ENCODE measurements around the gene EPHB1.
"Not testable (repeated sequence)": the region's sequence is repeated elsewhere in the genome, so short reads cannot be mapped to it uniquely, and the experiment has no call there.

Gene EPHB1

DNA sequence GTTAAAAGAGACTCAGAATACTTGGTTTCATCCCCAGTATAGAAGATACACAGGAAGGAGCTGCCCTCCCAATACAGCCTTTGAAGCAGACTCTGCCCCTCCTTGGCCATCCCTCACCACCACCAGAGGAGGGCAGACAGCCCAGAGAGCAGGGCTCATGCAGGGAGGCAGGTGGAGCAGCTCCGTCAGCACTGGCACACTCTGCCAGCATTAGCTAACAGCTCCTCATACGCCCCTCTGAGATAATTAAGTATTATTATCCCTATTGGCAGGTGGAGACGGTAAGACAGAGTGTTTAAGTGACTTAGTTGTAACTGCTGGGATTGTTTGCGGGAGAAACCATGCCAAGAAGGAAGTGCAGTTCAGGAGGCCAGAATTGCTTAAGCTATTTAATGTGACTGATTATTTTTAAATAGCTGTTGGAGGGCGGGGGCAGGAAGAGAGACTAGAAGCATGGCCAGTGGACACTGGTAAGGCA, 434.0 kb downstream of the EPHB1 start:
- no peak for DNase-seq

DNA sequence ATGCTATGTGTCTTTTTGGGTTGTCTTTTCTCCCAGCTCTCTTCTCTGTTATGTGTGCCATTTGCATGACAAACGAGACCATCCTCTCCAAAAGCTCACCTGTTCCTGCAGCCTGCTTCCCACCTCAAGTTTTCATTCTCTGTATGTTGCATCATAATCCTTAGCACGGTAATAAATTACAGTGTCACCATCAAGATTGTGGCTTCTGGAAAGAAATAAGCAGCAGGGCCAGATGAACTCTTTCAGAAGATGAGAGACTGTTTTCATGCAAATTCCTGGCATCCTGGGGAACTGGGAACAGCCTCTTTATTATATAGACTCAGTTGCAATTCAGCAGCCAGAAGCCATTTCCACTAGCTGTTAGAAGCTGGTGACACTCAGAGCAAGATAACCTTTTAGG, 436.7 kb downstream of the EPHB1 start:
- DNase-seq: no peak

DNA sequence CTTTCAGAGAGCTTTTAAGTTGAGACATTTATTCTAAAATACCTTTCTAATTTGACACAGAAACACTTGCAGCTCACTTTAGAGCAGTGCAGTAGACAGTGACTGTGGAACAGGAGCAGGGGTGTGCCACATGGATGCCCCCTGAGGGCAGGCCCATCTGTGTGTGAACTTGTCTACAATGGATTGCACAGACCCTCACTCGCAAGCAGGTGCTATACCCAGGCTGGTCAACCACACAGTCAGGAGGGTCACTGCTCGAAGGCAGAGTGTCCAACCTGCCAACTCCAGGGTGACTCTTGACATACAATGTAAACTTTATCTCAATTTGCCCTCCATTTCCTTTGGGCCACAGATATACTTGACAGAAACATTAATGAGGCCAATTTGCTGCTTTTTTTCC, 437.2 kb downstream of the EPHB1 start:
- no peak for DNase-seq

- DNase-seq: not testable (repeated sequence)
Observed at GRCh38 chr3:135233476-135233875, 438.4 kb downstream of the EPHB1 start.

GRCh38 chr3:135235541-135235940, 440.5 kb downstream of the EPHB1 start:
- no peak for DNase-seq

DNA sequence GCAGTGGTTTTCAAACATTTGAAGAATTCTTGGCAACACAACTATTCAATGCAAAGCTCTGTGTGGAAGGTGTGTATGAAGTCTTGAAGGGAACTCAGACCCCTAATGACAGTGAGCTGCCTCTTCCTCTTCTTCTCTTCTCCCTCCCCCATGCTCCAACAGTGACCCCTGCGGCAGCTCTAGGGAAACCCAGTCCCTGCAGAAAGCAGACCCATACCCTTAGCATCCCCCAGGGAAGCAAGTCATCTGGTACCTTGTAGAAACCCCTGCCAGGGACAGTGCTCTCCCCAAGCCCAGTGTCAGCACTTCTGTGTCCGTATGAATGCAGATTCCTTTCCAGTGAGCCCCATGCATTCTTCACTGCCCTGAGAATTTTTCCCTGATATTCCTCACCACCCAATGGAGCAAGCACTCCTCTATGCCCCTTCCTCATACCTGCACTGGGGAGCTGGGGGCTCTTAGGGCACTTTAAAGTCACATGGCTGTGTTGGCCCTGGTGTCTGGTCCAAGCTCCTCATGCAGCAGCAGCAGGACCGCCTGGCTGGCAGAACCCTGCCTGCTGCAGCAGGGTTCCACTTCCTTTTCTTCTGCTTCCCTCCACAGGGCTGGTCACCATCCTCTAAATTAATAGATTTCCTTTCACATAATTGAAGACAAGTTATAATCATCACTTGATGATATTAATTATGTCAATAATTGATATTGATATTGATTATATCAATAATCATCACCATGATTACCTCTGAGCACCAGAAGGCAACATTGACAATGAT, 442.5 kb downstream of the EPHB1 start:
- DNase-seq: no peak

- DNase-seq: no peak
Observed at GRCh38 chr3:135238236-135238830, 443.3 kb downstream of the EPHB1 start.

DNA sequence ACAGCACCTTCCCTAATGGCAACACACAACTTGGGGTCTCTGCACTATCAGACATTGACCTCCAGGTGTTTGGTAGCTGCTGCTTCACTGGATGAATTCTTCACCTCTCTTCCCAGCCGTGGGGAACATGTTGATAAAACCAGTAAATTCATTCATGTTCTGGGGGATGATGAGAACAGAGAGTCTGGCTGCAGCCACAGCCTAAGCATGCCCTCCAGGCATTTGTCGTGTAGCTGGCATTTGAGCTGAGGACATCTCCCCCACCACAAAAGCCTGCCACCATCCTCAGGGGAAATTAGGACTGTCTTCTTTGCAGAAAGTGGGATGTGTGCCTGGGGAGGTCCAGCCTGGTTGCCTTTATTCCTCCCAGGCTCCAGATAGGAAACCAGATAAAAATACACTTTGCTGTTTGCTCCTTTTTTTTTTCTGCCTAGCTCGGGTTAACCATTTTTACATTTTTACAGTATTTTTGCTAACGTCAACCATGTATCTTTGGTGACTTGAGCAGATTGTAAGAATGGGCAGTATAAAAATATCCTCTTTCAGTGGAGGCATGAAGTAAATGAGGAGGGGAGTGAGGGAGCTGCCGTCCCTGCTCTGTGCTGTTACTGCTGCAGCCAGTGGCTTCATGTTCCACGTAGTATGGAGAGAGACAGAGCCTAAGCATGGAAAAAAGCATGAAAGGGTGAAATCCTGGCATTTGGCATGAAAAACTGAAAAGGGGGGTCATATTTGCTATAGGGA, 444.0 kb downstream of the EPHB1 start:
- no peak for DNase-seq

DNA sequence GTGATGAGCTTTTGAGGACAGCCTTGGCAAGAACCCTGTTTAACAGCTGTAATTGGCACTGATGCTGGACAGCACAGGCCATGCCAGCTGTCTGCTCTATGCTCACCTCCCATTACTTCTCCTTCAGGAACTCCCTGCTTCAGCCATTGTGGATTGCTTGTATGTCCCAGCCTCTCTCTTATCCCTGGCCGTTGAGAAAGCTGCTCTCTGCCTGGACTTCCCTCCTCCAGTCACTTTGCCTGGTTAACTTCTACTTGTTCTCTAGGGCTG, 444.5 kb downstream of the EPHB1 start:
- no peak for DNase-seq

DNA sequence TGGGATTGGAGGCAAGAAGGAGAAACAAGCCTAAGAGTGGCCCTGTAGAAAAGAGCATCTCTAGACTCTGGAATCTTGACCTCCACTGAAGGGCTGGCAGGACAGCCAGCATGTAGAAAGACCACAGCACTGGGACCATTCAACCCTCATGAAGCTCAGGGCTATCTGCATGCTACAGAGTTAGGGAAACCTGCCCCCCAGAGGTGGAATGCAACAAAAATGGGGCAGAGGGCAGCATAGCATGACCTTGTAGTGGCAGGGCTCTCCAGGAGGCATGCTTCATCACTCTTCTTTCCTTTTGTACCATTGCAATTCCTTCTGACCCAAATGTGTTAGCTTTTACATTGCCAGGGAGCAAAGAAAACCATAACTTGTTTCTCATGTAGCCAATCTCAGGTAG, 445.4 kb downstream of the EPHB1 start:
- no peak for DNase-seq

GRCh38 chr3:135242285-135242684, 447.2 kb downstream of the EPHB1 start:
- no peak for DNase-seq

GRCh38 chr3:135243616-135244015, 448.6 kb downstream of the EPHB1 start:
- DNase-seq: no peak

DNA sequence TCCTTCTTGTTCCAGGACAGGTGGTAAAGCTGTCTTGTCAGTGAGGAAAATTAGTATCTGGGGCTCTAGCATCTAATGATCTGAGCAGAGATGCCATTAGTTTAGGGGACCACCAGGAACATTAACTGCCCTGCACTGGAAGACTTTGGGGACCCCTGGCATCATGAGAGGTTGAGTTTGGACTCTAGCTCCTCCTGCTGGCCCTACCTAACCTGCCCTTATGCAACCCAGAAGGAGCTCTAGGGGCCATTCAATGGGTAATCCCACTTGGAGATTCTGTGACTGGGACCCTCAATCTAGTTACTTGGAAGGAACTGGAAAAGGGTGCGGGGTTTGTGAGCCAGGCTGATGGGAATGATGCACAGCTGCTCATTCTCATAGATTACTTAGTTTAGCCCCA, 451.0 kb downstream of the EPHB1 start:
- DNase-seq: no peak

- no peak for DNase-seq
Observed at GRCh38 chr3:135248213-135248612, 453.2 kb downstream of the EPHB1 start.

GRCh38 chr3:135249186-135249585, 454.1 kb downstream of the EPHB1 start:
- no peak for DNase-seq

GRCh38 chr3:135258916-135259315, 463.9 kb downstream of the EPHB1 start:
- no peak for DNase-seq

DNA sequence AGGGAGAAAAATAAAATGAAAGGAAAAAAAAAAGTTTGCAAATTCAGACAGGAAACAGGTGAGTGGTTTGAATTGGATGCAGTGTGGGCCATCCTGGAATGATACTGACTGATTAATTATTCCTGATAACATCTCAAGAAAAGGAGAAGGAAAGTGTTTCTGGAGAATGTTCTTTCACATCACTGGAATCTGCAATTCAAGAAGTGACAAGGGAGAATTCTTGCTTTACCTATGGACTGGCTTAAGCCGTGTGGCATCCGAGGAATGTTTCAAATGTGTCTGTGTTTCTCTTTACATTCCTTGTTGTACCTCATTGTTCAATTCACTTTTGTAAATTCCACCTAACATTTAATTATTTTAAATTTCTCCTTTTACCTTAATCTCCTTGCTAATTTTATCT, 465.0 kb downstream of the EPHB1 start:
- DNase-seq: no peak

DNA sequence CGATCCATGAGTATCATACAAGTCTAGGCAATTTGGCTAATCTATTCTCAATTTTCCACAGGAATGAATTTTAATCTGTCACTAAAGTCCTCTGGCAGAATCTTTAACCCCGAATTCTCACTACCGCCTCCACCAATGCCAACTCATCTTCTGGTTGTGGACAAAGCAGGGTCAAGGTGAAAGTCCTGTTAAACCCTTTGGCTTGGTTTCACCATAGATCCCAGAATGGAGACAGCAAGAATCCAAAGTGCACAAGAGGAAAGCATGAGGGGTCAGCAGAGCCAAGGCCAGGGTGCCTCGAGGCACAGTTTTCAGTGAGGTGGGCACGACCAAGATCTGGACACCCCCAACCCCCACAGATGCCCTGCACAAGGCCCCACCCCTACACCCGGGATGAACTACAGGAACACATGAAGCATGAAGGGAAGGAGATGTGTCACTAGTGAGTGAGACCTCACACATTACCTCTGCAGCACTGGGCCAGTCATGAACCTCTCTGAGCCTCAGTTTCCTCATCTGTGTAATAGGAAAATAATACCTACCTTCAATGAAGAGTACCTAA, 466.2 kb downstream of the EPHB1 start:
- no peak for DNase-seq

GRCh38 chr3:135261916-135262315, 466.9 kb downstream of the EPHB1 start:
- DNase-seq: no peak

GRCh38 chr3:135262441-135262840, 467.4 kb downstream of the EPHB1 start:
- DNase-seq: no peak

DNA sequence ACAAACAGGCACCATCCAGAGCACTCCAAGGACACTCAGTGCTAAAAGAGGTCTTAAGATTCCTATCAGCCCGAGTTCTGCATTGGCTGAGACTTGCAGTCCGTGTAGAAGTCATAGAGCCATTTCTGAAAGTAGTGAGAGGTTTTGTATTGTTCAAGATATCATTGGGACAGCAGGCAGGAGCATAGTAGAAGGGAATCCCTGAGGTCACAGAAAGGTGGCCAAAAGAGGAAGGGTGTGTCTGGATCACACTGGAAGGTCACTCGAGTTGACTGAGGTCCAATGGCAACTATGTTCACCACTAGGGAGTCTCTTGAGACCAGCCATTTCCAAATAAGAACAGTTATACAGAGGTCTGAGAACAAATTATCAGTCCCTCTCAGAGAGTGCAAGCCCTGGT, 468.3 kb downstream of the EPHB1 start:
- no peak for DNase-seq

- no peak for DNase-seq
Observed at GRCh38 chr3:135267487-135267886, 472.4 kb downstream of the EPHB1 start.

DNA sequence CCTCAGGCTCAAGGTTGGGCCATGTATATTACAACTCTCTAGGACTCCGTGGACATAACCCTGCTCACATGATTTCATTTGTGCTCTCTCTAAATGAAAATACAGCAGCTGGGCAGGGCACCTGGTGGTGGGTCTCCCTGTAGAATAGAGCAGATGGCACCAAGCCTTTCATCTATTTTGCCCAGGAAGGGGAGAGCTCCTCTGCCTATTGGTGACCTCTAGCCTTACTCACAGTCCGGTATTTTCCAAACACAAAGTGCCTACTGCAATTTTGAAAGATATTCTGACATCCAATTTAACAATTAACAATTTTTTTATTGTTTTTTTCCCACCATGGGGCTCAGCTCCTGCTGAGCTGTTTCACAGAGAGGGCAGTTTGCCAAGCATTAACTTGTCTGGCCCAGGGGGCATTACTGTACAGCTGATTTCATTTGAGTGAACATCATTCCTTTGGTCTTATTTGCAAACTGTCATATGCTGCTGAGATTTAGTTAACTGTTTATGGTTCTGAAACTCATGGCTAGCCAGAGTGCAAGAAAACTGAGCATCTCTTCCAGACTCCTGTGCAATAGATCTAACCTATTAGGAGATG, 474.0 kb downstream of the EPHB1 start:
- DNase-seq: no peak

All from activated CD4-positive, alpha-beta T cell treated with anti-CD3 and anti-CD28 coated beads for 48 hours (primary cell).